ENCODE results near the gene RPTN.

Gene RPTN

GRCh38 chr1:152166966-152167365 lies 7.9 kb upstream of the RPTN start:
- H3K4me3 ChIP-seq (ENCODE audit: low read depth, low read length), result no peak overlapping the region
- TF ChIP-seq CTCF (IDR thresholded peaks at IDR 0.05; ENCODE audit: low read depth, low read length), result no peak
- in situ Hi-C loops (cut with HindIII; ENCODE audit: low sequenced_read_pairs), result no loop called here

DNA sequence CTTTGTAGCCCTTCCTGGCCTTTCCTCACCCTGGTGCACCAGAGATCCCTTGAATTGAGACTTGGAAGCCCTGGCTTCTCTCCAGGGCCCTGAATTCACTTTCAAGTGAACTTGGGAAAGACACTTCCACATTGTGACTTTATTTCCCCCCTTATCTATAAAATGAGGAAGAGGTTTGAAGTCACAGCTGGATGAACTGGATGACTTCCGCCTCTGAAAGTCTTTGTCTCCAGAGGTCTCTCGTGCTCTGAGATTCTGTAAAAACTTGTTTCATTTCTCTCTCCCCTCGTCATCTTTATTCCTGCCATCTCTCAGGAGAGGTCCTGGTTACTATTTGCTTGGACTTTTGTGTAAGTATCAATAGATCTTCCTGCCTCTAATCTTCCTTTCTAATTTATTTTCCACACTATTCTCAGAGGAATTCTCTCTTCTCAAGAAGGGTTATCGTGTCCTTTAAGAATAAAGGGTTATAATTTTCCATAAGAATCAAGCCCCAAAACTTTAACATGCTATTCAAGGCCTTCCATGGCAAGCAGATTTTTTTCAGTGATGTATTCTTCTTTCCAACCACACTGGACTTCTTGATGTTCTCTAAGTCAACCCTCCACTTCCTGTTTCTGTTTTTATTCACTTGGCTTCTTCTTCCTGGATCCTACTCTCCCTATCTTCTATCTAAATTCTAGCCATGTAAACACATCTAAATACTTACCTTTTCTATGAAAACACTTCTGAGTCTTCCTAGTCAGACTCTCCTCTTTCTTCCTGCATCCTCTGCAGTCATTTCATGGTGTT lies 6.5 kb upstream of the RPTN start:
- no peak for DNase-seq (ENCODE audit: low read depth, low spot score)
- H3K4me3 ChIP-seq (ENCODE audit: low read depth, low read length), result no peak overlapping the region
- in situ Hi-C loops (cut with HindIII; ENCODE audit: low sequenced_read_pairs), result no loop called here
- TF ChIP-seq CTCF (IDR thresholded peaks at IDR 0.05; ENCODE audit: low read depth, low read length), result no peak

More at GRCh38 chr1:152166966-152167365, 7.9 kb upstream of the RPTN start:
- DNase-seq (ENCODE audit: low read depth, low spot score), result no peak

- in situ Hi-C loops (cut with HindIII; ENCODE audit: low sequenced_read_pairs), result no loop called here
- TF ChIP-seq CTCF (IDR thresholded peaks at IDR 0.05; ENCODE audit: low read depth, low read length), result no peak
- no peak for DNase-seq (ENCODE audit: low read depth, low spot score)
- no peak overlapping the region for H3K4me3 ChIP-seq (ENCODE audit: low read depth, low read length)
These were observed 5.6 kb upstream of the RPTN start for GRCh38 chr1:152164517-152165136.

- in situ Hi-C loops (cut with HindIII; ENCODE audit: low sequenced_read_pairs), result no loop called here
- peak; percentile 82 for DNase-seq (ENCODE audit: low read depth, low spot score)
- H3K4me3 ChIP-seq (ENCODE audit: low read depth, low read length), result no peak overlapping the region
- no peak for TF ChIP-seq CTCF (IDR thresholded peaks at IDR 0.05; ENCODE audit: low read depth, low read length)
These were observed 3.9 kb upstream of the RPTN start for GRCh38 chr1:152162792-152163463.

DNA sequence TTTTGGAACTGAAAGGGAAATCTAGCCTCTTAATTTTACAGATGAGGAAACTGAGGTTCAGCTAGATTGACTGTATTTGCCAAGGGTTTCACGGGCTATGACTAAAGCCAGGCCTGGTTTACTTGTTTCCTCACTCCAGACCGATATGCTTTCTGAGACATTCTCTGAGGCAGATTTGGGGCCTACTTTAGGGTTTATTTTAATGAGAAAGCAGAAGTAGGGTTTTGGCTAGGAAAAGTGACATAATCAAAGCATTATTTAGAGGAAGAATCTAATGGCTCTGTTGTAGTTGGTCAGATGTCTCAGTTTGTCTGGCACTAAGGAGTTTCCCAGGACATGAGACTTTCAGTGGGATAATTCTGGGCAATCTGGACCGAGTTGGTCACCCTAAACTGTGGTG lies 1.5 kb upstream of the RPTN start:
- in situ Hi-C loops (cut with HindIII; ENCODE audit: low sequenced_read_pairs), result no loop called here
- TF ChIP-seq CTCF (IDR thresholded peaks at IDR 0.05; ENCODE audit: low read depth, low read length), result no peak
- no peak overlapping the region for H3K4me3 ChIP-seq (ENCODE audit: low read depth, low read length)
- no peak for DNase-seq (ENCODE audit: low read depth, low spot score)

- in situ Hi-C loops (cut with HindIII; ENCODE audit: low sequenced_read_pairs), result no loop called here
- no peak for TF ChIP-seq CTCF (IDR thresholded peaks at IDR 0.05; ENCODE audit: low read depth, low read length)
- DNase-seq (ENCODE audit: low read depth, low spot score), result no peak
- H3K4me3 ChIP-seq (ENCODE audit: low read depth, low read length), result no peak overlapping the region
These were observed 5.0 kb downstream of the RPTN start for GRCh38 chr1:152153996-152154395.

Measured in astrocyte of the spinal cord (primary cell).